ENCODE data around the gene REXO4.

Gene REXO4

GRCh38 chr9:133443248-133443647 lies 25.4 kb upstream of the REXO4 start:
- no peak for DNase-seq (ENCODE audit: low read depth in 1 of 2, low spot score in 1 of 2)
- in situ Hi-C loops (cut with HindIII; ENCODE audit: low pct_unique_long_range_greater_than_20kb, low sequenced_read_pairs), result no loop called here
- no peak for TF ChIP-seq JUND (IDR thresholded peaks at IDR 0.05; ENCODE audit: low read depth)

GRCh38 chr9:133441571-133441970 lies 23.8 kb upstream of the REXO4 start:
- in situ Hi-C loops (cut with HindIII; ENCODE audit: low pct_unique_long_range_greater_than_20kb, low sequenced_read_pairs), result no loop called here
- DNase-seq (ENCODE audit: low read depth in 1 of 2, low spot score in 1 of 2), result no peak
- TF ChIP-seq JUND (IDR thresholded peaks at IDR 0.05; ENCODE audit: low read depth), result no peak

DNA sequence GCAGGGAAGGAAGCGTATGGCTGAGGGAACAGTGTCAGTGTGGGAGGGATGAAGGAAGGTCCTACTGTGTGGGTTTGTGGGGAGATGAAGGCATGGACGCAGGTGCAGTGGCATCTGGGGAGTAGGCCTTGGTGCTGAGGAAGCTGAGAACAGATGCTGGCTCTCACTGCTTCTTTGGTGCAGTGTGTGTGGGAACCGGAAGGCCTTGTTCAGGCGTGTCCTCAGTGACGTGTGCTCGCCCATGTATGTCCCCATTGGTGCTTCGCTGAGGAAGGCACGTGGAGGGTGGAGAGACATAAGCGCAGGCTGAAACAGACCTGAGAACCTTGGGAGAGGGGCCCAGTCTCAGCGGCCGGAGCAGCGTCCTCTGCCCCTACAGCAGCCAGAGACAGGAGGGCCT lies 23.1 kb upstream of the REXO4 start:
- TF ChIP-seq JUND (IDR thresholded peaks at IDR 0.05; ENCODE audit: low read depth), result no peak
- no peak for DNase-seq (ENCODE audit: low read depth in 1 of 2, low spot score in 1 of 2)
- in situ Hi-C loops (cut with HindIII; ENCODE audit: low pct_unique_long_range_greater_than_20kb, low sequenced_read_pairs), result no loop called here

DNA sequence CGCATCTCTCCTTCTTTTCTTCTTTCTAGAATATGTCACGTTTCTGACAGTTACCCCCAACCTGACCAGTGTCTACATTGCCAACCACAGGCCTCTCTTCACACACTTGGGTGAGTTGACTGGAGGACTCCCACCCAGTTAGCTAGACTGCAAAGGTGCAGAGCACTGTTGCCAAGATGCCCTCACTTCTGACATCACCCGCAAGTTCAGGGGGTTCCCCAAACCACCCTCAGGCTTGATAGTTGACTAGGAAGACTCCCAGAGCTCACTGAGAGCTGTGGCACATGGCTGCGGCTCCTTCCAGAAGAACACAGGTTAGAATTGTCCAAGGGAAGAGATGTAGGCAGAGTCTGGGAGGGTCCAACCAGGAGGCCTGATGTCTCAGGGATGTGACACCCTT lies 21.5 kb upstream of the REXO4 start:
- no peak for DNase-seq (ENCODE audit: low read depth in 1 of 2, low spot score in 1 of 2)
- in situ Hi-C loops (cut with HindIII; ENCODE audit: low pct_unique_long_range_greater_than_20kb, low sequenced_read_pairs), result no loop called here
- no peak for TF ChIP-seq JUND (IDR thresholded peaks at IDR 0.05; ENCODE audit: low read depth)

DNA sequence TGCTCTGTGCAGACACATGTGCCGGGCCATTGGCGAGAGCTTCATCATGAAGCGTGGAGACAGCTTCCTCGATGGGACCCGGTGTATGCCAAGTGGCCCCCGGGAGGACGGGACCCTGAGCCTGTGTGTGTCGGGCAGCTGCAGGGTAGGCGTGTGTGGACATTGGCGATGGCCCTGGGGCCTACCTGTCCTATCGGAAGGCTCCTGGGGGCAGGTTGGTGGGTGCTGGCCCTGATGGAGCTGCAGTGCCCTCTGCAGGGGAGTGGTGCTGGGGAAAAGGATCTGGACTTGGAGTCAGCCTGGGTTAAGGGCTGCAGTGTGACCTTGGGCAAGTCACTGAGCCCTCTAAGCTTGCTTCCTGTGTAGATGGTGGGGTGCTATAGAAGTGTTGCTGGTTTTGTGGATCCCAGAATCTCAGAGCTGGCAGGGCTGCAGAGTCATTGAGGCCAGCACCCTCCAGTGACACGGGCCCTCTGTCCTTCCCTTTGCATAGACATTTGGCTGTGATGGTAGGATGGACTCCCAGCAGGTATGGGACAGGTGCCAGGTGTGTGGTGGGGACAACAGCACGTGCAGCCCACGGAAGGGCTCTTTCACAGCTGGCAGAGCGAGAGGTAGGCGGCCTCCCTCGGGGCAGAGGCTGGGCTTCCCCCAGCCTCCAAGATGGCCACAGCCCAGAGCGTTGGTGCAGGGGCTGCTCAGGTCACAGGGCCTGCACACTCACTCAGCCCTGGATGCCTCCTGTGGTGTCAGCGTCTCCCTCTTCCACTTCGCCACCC lies 20.1 kb upstream of the REXO4 start:
- in situ Hi-C loops (cut with HindIII; ENCODE audit: low pct_unique_long_range_greater_than_20kb, low sequenced_read_pairs), result no loop called here
- no peak for TF ChIP-seq JUND (IDR thresholded peaks at IDR 0.05; ENCODE audit: low read depth)
- no peak for DNase-seq (ENCODE audit: low read depth in 1 of 2, low spot score in 1 of 2)

GRCh38 chr9:133436681-133437080 lies 18.9 kb upstream of the REXO4 start:
- no peak for DNase-seq (ENCODE audit: low read depth in 1 of 2, low spot score in 1 of 2)
- TF ChIP-seq JUND (IDR thresholded peaks at IDR 0.05; ENCODE audit: low read depth), result no peak
- in situ Hi-C loops (cut with HindIII; ENCODE audit: low pct_unique_long_range_greater_than_20kb, low sequenced_read_pairs), result no loop called here

DNA sequence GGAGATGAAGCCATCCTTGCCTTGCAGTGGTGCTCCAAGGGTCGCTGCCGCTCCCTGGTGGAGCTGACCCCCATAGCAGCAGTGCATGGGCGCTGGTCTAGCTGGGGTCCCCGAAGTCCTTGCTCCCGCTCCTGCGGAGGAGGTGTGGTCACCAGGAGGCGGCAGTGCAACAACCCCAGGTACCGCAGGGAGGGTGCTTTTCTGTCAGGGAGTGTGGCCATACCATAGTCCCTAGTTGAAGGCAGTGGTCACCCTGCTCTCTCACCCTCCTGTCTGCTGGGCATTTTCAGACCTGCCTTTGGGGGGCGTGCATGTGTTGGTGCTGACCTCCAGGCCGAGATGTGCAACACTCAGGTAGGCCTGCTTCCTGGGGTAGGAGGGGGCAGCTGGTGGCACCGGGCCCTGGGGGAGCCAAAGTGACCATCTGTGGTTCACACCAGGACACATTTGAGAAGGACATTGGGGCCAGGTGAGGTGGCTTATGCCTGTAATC lies 15.6 kb upstream of the REXO4 start:
- TF ChIP-seq JUND (IDR thresholded peaks at IDR 0.05; ENCODE audit: low read depth), result no peak
- no peak for DNase-seq (ENCODE audit: low read depth in 1 of 2, low spot score in 1 of 2)
- in situ Hi-C loops (cut with HindIII; ENCODE audit: low pct_unique_long_range_greater_than_20kb, low sequenced_read_pairs), result no loop called here

- no peak for TF ChIP-seq JUND (IDR thresholded peaks at IDR 0.05; ENCODE audit: low read depth)
- DNase-seq (ENCODE audit: low read depth in 1 of 2, low spot score in 1 of 2), result no peak
- in situ Hi-C loops (cut with HindIII; ENCODE audit: low pct_unique_long_range_greater_than_20kb, low sequenced_read_pairs), result no loop called here
Observed at GRCh38 chr9:133430244-133430643, 12.4 kb upstream of the REXO4 start.

GRCh38 chr9:133429641-133430161 lies 11.9 kb upstream of the REXO4 start:
- in situ Hi-C loops (cut with HindIII; ENCODE audit: low pct_unique_long_range_greater_than_20kb, low sequenced_read_pairs), result no loop called here
- TF ChIP-seq JUND (IDR thresholded peaks at IDR 0.05; ENCODE audit: low read depth), result no peak
- no peak for DNase-seq (ENCODE audit: low read depth in 1 of 2, low spot score in 1 of 2)

DNA sequence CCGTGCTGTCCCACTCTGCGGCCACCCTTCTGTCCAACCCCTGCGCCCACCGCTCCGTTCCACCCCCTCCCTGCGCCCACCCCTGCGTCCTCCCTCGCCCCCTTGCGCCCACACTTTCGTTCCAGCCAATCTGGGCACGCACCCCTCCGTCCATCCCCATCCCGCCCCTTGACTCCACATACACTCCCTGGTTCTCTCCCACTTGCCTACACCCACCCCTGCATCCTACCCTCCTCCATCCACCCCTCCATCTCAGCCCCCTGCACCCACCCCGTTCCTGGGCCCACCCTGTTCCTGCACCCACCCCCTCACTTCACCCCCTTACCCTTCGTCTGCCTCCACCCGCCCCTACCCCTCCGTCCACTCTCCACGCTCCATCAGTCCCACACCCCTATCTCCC lies 11.4 kb upstream of the REXO4 start:
- DNase-seq (ENCODE audit: low read depth in 1 of 2, low spot score in 1 of 2), result no peak
- in situ Hi-C loops (cut with HindIII; ENCODE audit: low pct_unique_long_range_greater_than_20kb, low sequenced_read_pairs), result no loop called here

DNA sequence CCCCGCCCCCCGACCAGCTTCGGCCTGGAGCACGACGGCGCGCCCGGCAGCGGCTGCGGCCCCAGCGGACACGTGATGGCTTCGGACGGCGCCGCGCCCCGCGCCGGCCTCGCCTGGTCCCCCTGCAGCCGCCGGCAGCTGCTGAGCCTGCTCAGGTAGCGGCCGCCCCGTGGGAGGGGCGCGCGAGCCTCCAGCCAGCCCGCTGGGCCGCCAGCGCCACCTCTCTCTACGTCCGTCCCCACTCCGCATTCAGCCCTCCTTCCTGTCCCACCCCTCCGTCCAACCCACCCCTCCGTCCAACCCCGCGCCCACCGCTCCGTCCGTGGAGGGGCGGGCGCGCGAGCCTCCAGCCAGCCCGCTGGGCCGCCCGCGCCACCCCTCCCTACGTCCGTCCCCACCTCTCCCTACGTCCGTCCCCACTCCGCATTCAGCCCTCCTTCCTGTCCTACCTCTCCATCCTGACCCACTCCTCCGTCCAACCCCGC lies 10.8 kb upstream of the REXO4 start:
- in situ Hi-C loops (cut with HindIII; ENCODE audit: low pct_unique_long_range_greater_than_20kb, low sequenced_read_pairs), result no loop called here
- TF ChIP-seq JUND (IDR thresholded peaks at IDR 0.05; ENCODE audit: low read depth), result no peak
- no peak for DNase-seq (ENCODE audit: low read depth in 1 of 2, low spot score in 1 of 2)

More for the DNA sequence above, 11.4 kb upstream of the REXO4 start:
- no peak for TF ChIP-seq JUND (IDR thresholded peaks at IDR 0.05; ENCODE audit: low read depth)

- in situ Hi-C loops (cut with HindIII; ENCODE audit: low pct_unique_long_range_greater_than_20kb, low sequenced_read_pairs), result no loop called here
- no peak for DNase-seq (ENCODE audit: low read depth in 1 of 2, low spot score in 1 of 2)
- TF ChIP-seq JUND (IDR thresholded peaks at IDR 0.05; ENCODE audit: low read depth), result no peak
Observed at GRCh38 chr9:133427658-133428348, 10.0 kb upstream of the REXO4 start.

DNA sequence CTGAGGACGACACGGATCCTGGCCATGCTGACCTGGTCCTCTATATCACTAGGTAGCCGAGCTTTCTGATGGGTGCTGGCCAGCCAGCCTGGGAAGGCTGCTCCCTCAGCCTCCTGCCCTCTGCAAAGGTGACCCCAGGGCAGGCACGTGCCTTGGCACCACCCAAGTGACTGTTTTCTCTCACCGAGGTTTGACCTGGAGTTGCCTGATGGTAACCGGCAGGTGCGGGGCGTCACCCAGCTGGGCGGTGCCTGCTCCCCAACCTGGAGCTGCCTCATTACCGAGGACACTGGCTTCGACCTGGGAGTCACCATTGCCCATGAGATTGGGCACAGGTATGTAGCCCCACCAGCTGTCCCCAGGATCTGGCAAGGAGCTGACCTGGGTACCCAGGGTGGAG lies 8.2 kb upstream of the REXO4 start:
- no peak for TF ChIP-seq JUND (IDR thresholded peaks at IDR 0.05; ENCODE audit: low read depth)
- no peak for DNase-seq (ENCODE audit: low read depth in 1 of 2, low spot score in 1 of 2)
- in situ Hi-C loops (cut with HindIII; ENCODE audit: low pct_unique_long_range_greater_than_20kb, low sequenced_read_pairs), result no loop called here
